ENCODE results near the gene MEIOSIN. TPM values are rescaled to one million over a fixed set of nuclear protein-coding genes. Genes with fewer than 3 reads are reported as not detected.

Gene MEIOSIN
- total and polyA plus RNA-seq, 4 experiments from 2014 or later: not detected

GRCh38 chr19:45693106-45693788, 40.0 kb upstream of the MEIOSIN start:
- CTCF ChIA-PET (ENCODE audit: partially characterized antibody): interaction anchor here (0.5 to 7.8 kb wide), 17 partner anchors 9 to 215 kb away, joined by 3 to 110 read pairs (median 6); partner anchors contain the start of genes FBXO46 and SIX5
- DNase-seq: peak; percentile 63 to 73 (median 66)
- intact Hi-C loops (cut with micrococcal nuclease): loop anchor here (2.0 to 10.0 kb wide), 2 partner anchors 78 to 268 kb away; partner anchors contain the start of gene ERCC1

GRCh38 chr19:45701676-45702075, 31.6 kb upstream of the MEIOSIN start:
- POLR2A ChIA-PET (ENCODE audit: partially characterized antibody): no interaction called here
- Mint-ChIP-seq H3K4me3 (no peak overlapping the region), H3K9me3 (no peaks in the 10 kb centered on the region), H3K4me1 (peaks cover 0 to 3% (median 0%) of the 10 kb centered on the region in 4 donors), H3K36me3 (peaks cover 13 to 14% of the 10 kb centered on the region in 2 donors), H3K27ac (peak overlapping the region in 1 of 7 donors; percentile 47), H3K27me3 (no peaks in the 10 kb centered on the region)
- no peak overlapping the region for H3K4me3 ChIP-seq (ENCODE audit: low read length in 2 of 2)
- no peak for DNase-seq
- intact Hi-C loops (cut with micrococcal nuclease): no loop called here
- no peaks in the 10 kb centered on the region for H3K4me1 ChIP-seq (ENCODE audit: insufficient read depth, low read length)
- H3K36me3 ChIP-seq (ENCODE audit: insufficient read depth, low read length): peaks cover 3% of the 10 kb centered on the region
- CTCF ChIA-PET (ENCODE audit: partially characterized antibody): no interaction called here
- no peak overlapping the region for H3K27ac ChIP-seq (ENCODE audit: low read depth, low read length)
- H3K27me3 ChIP-seq (ENCODE audit: insufficient read depth, low read length): no peaks in the 10 kb centered on the region
- no peaks in the 10 kb centered on the region for H3K9me3 ChIP-seq (ENCODE audit: control insufficient read depth in 1 of 2, low read length in 2 of 2)

More at GRCh38 chr19:45693106-45693788, 40.0 kb upstream of the MEIOSIN start:
- no peaks in the 10 kb centered on the region for H3K9me3 ChIP-seq (ENCODE audit: control insufficient read depth in 1 of 2, low read length in 2 of 2)
- POLR2A ChIA-PET (ENCODE audit: partially characterized antibody): interaction anchor here (0.6 to 3.7 kb wide), 10 partner anchors 10 to 302 kb away, joined by 3 to 60 read pairs (median 8); partner anchors contain the start of genes CCDC61, FBXO46, FOXA3 and IRF2BP1
- H3K27me3 ChIP-seq (ENCODE audit: insufficient read depth, low read length): no peaks in the 10 kb centered on the region
- H3K9me3 Mint-ChIP-seq: no peaks in the 10 kb centered on the region
- peak overlapping the region; percentile 91 to 100 (median 97) for H3K27ac Mint-ChIP-seq
- H3K4me1 ChIP-seq (ENCODE audit: insufficient read depth, low read length): peaks cover 17% of the 10 kb centered on the region
- H3K27me3 Mint-ChIP-seq: no peaks in the 10 kb centered on the region
- peaks cover 10 to 30% of the 10 kb centered on the region in 2 donors for H3K36me3 Mint-ChIP-seq
- peak overlapping the region; percentile 90 to 100 (median 94) for H3K4me3 Mint-ChIP-seq
- H3K36me3 ChIP-seq (ENCODE audit: insufficient read depth, low read length): peaks cover 13% of the 10 kb centered on the region
- H3K4me3 ChIP-seq (ENCODE audit: low read length in 2 of 2): peak overlapping the region; percentile 70 to 94
- peaks cover 11 to 35% (median 17%) of the 10 kb centered on the region in 4 donors for H3K4me1 Mint-ChIP-seq
- H3K27ac ChIP-seq (ENCODE audit: low read depth, low read length): peak overlapping the region; percentile 88

GRCh38 chr19:45705115-45705514, 28.1 kb upstream of the MEIOSIN start:
- intact Hi-C loops (cut with micrococcal nuclease): no loop called here
- no peak overlapping the region for H3K27ac ChIP-seq (ENCODE audit: low read depth, low read length)
- Mint-ChIP-seq H3K4me3 (no peak overlapping the region), H3K27ac (no peak overlapping the region), H3K27me3 (no peaks in the 10 kb centered on the region), H3K36me3 (peaks cover 11 to 12% of the 10 kb centered on the region in 2 donors), H3K9me3 (no peaks in the 10 kb centered on the region), H3K4me1 (peaks cover 0 to 5% (median 2%) of the 10 kb centered on the region in 4 donors)
- no peak for DNase-seq
- peaks cover 3% of the 10 kb centered on the region for H3K36me3 ChIP-seq (ENCODE audit: insufficient read depth, low read length)
- H3K4me1 ChIP-seq (ENCODE audit: insufficient read depth, low read length): no peaks in the 10 kb centered on the region
- no peak overlapping the region for H3K4me3 ChIP-seq (ENCODE audit: low read length in 2 of 2)
- H3K27me3 ChIP-seq (ENCODE audit: insufficient read depth, low read length): no peaks in the 10 kb centered on the region
- POLR2A ChIA-PET (ENCODE audit: partially characterized antibody): interaction anchor here (3.6 kb wide), 1 partner anchor 12 kb away, joined by 18 read pairs; no protein-coding TSS in a partner anchor
- H3K9me3 ChIP-seq (ENCODE audit: control insufficient read depth in 1 of 2, low read length in 2 of 2): no peaks in the 10 kb centered on the region
- CTCF ChIA-PET (ENCODE audit: partially characterized antibody): interaction anchor here (1.2 kb wide), 1 partner anchor 13 kb away, joined by 7 read pairs; the partner anchor contains the start of genes QPCTL and SNRPD2

GRCh38 chr19:45705710-45706415, 27.4 kb upstream of the MEIOSIN start:
- Mint-ChIP-seq H3K27me3 (no peaks in the 10 kb centered on the region), H3K9me3 (no peaks in the 10 kb centered on the region), H3K4me1 (peaks cover 5 to 8% (median 6%) of the 10 kb centered on the region in 4 donors), H3K4me3 (no peak overlapping the region), H3K27ac (peak overlapping the region in 1 of 7 donors; percentile 7), H3K36me3 (peaks cover 16 to 18% of the 10 kb centered on the region in 2 donors)
- intact Hi-C loops (cut with micrococcal nuclease): no loop called here
- H3K4me3 ChIP-seq (ENCODE audit: low read length in 2 of 2): no peak overlapping the region
- H3K27ac ChIP-seq (ENCODE audit: low read depth, low read length): no peak overlapping the region
- H3K4me1 ChIP-seq (ENCODE audit: insufficient read depth, low read length): no peaks in the 10 kb centered on the region
- DNase-seq: no peak
- H3K36me3 ChIP-seq (ENCODE audit: insufficient read depth, low read length): peaks cover 9% of the 10 kb centered on the region
- H3K9me3 ChIP-seq (ENCODE audit: control insufficient read depth in 1 of 2, low read length in 2 of 2): no peaks in the 10 kb centered on the region
- no peaks in the 10 kb centered on the region for H3K27me3 ChIP-seq (ENCODE audit: insufficient read depth, low read length)
- ChIA-PET CTCF (ENCODE audit: partially characterized antibody) (interaction anchor here (1.2 kb wide), 1 partner anchor 14 kb away, joined by 7 read pairs; the partner anchor contains the start of genes QPCTL and SNRPD2), POLR2A (ENCODE audit: partially characterized antibody) (interaction anchor here (3.6 kb wide), 1 partner anchor 11 kb away, joined by 18 read pairs; no protein-coding TSS in a partner anchor)

- no peak overlapping the region for H3K4me3 Mint-ChIP-seq
- intact Hi-C loops (cut with micrococcal nuclease): no loop called here
These were observed 22.7 kb upstream of the MEIOSIN start for GRCh38 chr19:45710356-45711130.

GRCh38 chr19:45711851-45712698, 21.2 kb upstream of the MEIOSIN start:
- Mint-ChIP-seq H3K27me3 (no peaks in the 10 kb centered on the region), H3K9me3 (peaks cover 0 to under 1% (median 0%) of the 10 kb centered on the region in 8 donors), H3K36me3 (peaks cover 13 to 16% of the 10 kb centered on the region in 2 donors), H3K4me3 (no peak overlapping the region), H3K27ac (no peak overlapping the region), H3K4me1 (peaks cover 22 to 37% (median 25%) of the 10 kb centered on the region in 4 donors)
- no peak overlapping the region for H3K27ac ChIP-seq (ENCODE audit: low read depth, low read length)
- no peak overlapping the region for H3K4me3 ChIP-seq (ENCODE audit: low read length in 2 of 2)
- H3K27me3 ChIP-seq (ENCODE audit: insufficient read depth, low read length): no peaks in the 10 kb centered on the region
- DNase-seq: no peak
- no peaks in the 10 kb centered on the region for H3K9me3 ChIP-seq (ENCODE audit: control insufficient read depth in 1 of 2, low read length in 2 of 2)
- ChIA-PET CTCF (ENCODE audit: partially characterized antibody) (no interaction called here), POLR2A (ENCODE audit: partially characterized antibody) (no interaction called here)
- peaks cover 26% of the 10 kb centered on the region for H3K4me1 ChIP-seq (ENCODE audit: insufficient read depth, low read length)
- intact Hi-C loops (cut with micrococcal nuclease): no loop called here
- peaks cover 13% of the 10 kb centered on the region for H3K36me3 ChIP-seq (ENCODE audit: insufficient read depth, low read length)

More at GRCh38 chr19:45710356-45711130, 22.7 kb upstream of the MEIOSIN start:
- ChIA-PET CTCF (ENCODE audit: partially characterized antibody) (interaction anchor here (0.6 to 1.6 kb wide), 4 partner anchors 17 to 271 kb away, joined by 3 to 6 read pairs (median 4); no protein-coding TSS in a partner anchor), POLR2A (ENCODE audit: partially characterized antibody) (interaction anchor here (1.4 kb wide), 1 partner anchor 21 kb away, joined by 6 read pairs; the partner anchor contains the start of gene FBXO46)
- Mint-ChIP-seq H3K4me1 (peaks cover 11 to 22% (median 12%) of the 10 kb centered on the region in 4 donors), H3K36me3 (peaks cover 13 to 15% of the 10 kb centered on the region in 2 donors), H3K9me3 (no peaks in the 10 kb centered on the region), H3K27me3 (no peaks in the 10 kb centered on the region), H3K27ac (peak overlapping the region in 5 of 7 donors; percentile 4 to 86 (median 53))
- Histone ChIP-seq H3K36me3 (ENCODE audit: insufficient read depth, low read length) (peaks cover 13% of the 10 kb centered on the region), H3K4me1 (ENCODE audit: insufficient read depth, low read length) (peaks cover 16% of the 10 kb centered on the region), H3K9me3 (ENCODE audit: control insufficient read depth in 1 of 2, low read length in 2 of 2) (no peaks in the 10 kb centered on the region), H3K27ac (ENCODE audit: low read depth, low read length) (no peak overlapping the region), H3K4me3 (ENCODE audit: low read length in 2 of 2) (no peak overlapping the region), H3K27me3 (ENCODE audit: insufficient read depth, low read length) (no peaks in the 10 kb centered on the region)
- DNase-seq: no peak
